ENCODE results near the gene GPRC5C. TPM values are rescaled to one million over a fixed set of nuclear protein-coding genes. Genes with fewer than 3 reads are reported as not detected.

GPRC5C gene
- polyA plus RNA-seq, 4 donors, result 112 to 160 (median 138) TPM

Other genes with a start within 250 kb of the GPRC5C start
- gene RPL38, start 228.4 kb upstream of the GPRC5C start, polyA plus RNA-seq (ENCODE audit: insufficient read length in 4 of 4), result 1,000 to 10,000 TPM; 1,120 to 1,451 (median 1,189) TPM
- gene TTYH2, start 218.5 kb upstream of the GPRC5C start, polyA plus RNA-seq (ENCODE audit: insufficient read length in 4 of 4), result 10 to 100 TPM; 16.9 to 19.0 (median 18.3) TPM
- under 1 TPM; 0.12 to 0.27 (median 0.16) TPM for gene DNAI2, start 157.9 kb upstream of the GPRC5C start, polyA plus RNA-seq (ENCODE audit: insufficient read length in 4 of 4)
- gene KIF19, start 105.9 kb upstream of the GPRC5C start, polyA plus RNA-seq (ENCODE audit: insufficient read length in 4 of 4), result 1 to 10 TPM in 3 of 4 donors, under 1 TPM in 1; 0.37 to 1.3 (median 1.1) TPM
- gene BTBD17, start 70.2 kb upstream of the GPRC5C start, polyA plus RNA-seq (ENCODE audit: insufficient read length in 4 of 4), result under 1 TPM in 3 of 4 donors, not detected in 1; 0.07 to 0.40 (median 0.19) TPM
- gene GPR142, start 64.6 kb upstream of the GPRC5C start, polyA plus RNA-seq (ENCODE audit: insufficient read length in 4 of 4), result under 1 TPM in 3 of 4 donors, not detected in 1; 0.11 to 0.40 (median 0.18) TPM
- gene CD300A, start 34.5 kb downstream of the GPRC5C start, polyA plus RNA-seq (ENCODE audit: insufficient read length in 4 of 4), result 1 to 10 TPM; 1.0 to 1.4 (median 1.2) TPM
- gene CD300LB, start 99.4 kb downstream of the GPRC5C start, polyA plus RNA-seq (ENCODE audit: insufficient read length in 4 of 4), result under 1 TPM; 0.08 to 0.26 (median 0.14) TPM
- under 1 TPM; 0.30 to 0.39 (median 0.31) TPM for gene CD300C, start 114.0 kb downstream of the GPRC5C start, polyA plus RNA-seq (ENCODE audit: insufficient read length in 4 of 4)
- gene CD300H, start 135.4 kb downstream of the GPRC5C start, polyA plus RNA-seq (ENCODE audit: insufficient read length in 4 of 4), result under 1 TPM in 1 of 4 donors, not detected in 3; 0.34 TPM
- not detected for gene CD300LD, start 160.2 kb downstream of the GPRC5C start, polyA plus RNA-seq (ENCODE audit: insufficient read length in 4 of 4)
- gene CD300E, start 191.7 kb downstream of the GPRC5C start, polyA plus RNA-seq (ENCODE audit: insufficient read length in 4 of 4), result under 1 TPM; 0.12 to 0.32 (median 0.18) TPM

Data from left renal cortex interstitium (tissue), 4 donors.